HepG2 (cell line): ENCODE measurements around the gene GTF3A. TPM values are rescaled to one million over a fixed set of nuclear protein-coding genes. Genes with fewer than 3 reads are reported as not detected.
A peak's percentile ranks its signal among the peaks of the same experiment; 100 is the strongest.

Experiments used
- ATAC-seq: fragments of 200-7000 bp; cut with Tn5 transposase; 3 replicates; pipeline ENCODE4 v1.9.1; 2020; ENCODE audit warnings: mild to moderate bottlenecking, moderate library complexity
- BruUV-seq: library from RNA; stranded (reverse); fragments of 400-500 nt; replicated peaks from 2 replicates; lab custom pipeline; 2021; lab: Mats Ljungman, UMichigan
- CTCF ChIA-PET: fragments of 300-600 bp; formaldehyde crosslinking; extraction: SDS; loops from one replicate; lab custom pipeline; 2021; ENCODE audit warnings: low total read pairs, inconsistent platforms, low intra/inter-chr PET ratio; lab: Yijun Ruan, JAX
- POLR2A ChIA-PET: fragments of 350-600 bp; sonication (Branson Sonifier 250); formaldehyde crosslinking; loops from one replicate; lab custom pipeline; 2020; ENCODE audit warnings: antibody characterized with exemption, inconsistent platforms; lab: Yijun Ruan, JAX
- DNase-seq: peaks from one replicate; pipeline ENCODE4 v3.0.0-alpha.2; 2015; ENCODE audit warnings: low spot score
- FAIRE-seq: peaks from 3 replicates; lab custom pipeline; 2011; peaks lifted over from hg19 to GRCh38; lab: Jason Lieb, UNC
- H2AFZ ChIP-seq: one replicate; pipeline ENCODE4 v1.6.1; 2011; ENCODE audit warnings: low read length, inconsistent platforms
- H3K27ac ChIP-seq: fragments of 300-600 bp; 3 replicates; pipeline ENCODE4 v1.8.0; 2011; ENCODE audit warnings: mixed run types, mild to moderate bottlenecking, mixed read lengths, low read length, inconsistent platforms; ENCODE audit not compliant: insufficient read depth; ENCODE audit errors: extremely low read length
- H3K27me3 ChIP-seq, 2 experiments: fragments of 200-600 bp in 1 of 2; 2 replicates in 1 of 2; 3 replicates in 1 of 2; pipeline versions ENCODE4 v1.6.0 to v1.8.0; 2011; ENCODE audit warnings: low read length in 2 of 2, mild to moderate bottlenecking in 2 of 2, moderate library complexity in 2 of 2, inconsistent platforms in 1 of 2; ENCODE audit not compliant: insufficient read depth in 2 of 2, control insufficient read depth in 1 of 2
- H3K36me3 ChIP-seq, 2 experiments: fragments of 200-600 bp in 1 of 2; replicated peaks in 1 of 2; 2 replicates in 1 of 2; 3 replicates in 1 of 2; pipeline versions ENCODE4 v1.5.1 to v1.8.0; 2011; ENCODE audit warnings: low read length in 2 of 2, inconsistent platforms in 1 of 2; ENCODE audit not compliant: insufficient read depth in 2 of 2, control insufficient read depth in 1 of 2
- H3K4me1 ChIP-seq: 2 replicates; pipeline ENCODE4 v1.5.1; 2012; ENCODE audit warnings: low read length, inconsistent platforms; ENCODE audit not compliant: insufficient read depth
- H3K4me2 ChIP-seq: 2 replicates; pipeline ENCODE4 v1.6.0; 2011; ENCODE audit warnings: low read depth, low read length, inconsistent platforms
- H3K4me3 ChIP-seq, 3 experiments: fragments of 200-600 bp in 1 of 3; sonication (generic), shearing (Covaris generic) in 1 of 3; replicated peaks in 1 of 3; 2 replicates each; pipeline ENCODE4 v1.5.1; 2011 to 2016; ENCODE audit warnings: low read length in 3 of 3, inconsistent platforms in 2 of 3, low read depth in 2 of 3, mild to moderate bottlenecking in 2 of 3, control low read depth in 1 of 3, mixed read lengths in 1 of 3; ENCODE audit not compliant: insufficient read depth in 1 of 3
- H3K79me2 ChIP-seq: one replicate; pipeline ENCODE4 v1.6.1; 2011; ENCODE audit warnings: low read length, inconsistent platforms; ENCODE audit not compliant: insufficient read depth
- H3K9ac ChIP-seq: 2 replicates; pipeline ENCODE4 v1.6.0; 2011; ENCODE audit warnings: mild to moderate bottlenecking, low read depth, low read length, inconsistent platforms; ENCODE audit not compliant: insufficient read depth
- H3K9me3 ChIP-seq: 2 replicates; pipeline ENCODE4 v1.5.1; 2012; ENCODE audit warnings: mild to moderate bottlenecking, low read length
- H4K20me1 ChIP-seq: 2 replicates; pipeline ENCODE4 v1.6.0; 2011; ENCODE audit warnings: inconsistent platforms, mild to moderate bottlenecking, low read length, moderate library complexity; ENCODE audit not compliant: insufficient read depth
- ATF6 ChIP-seq: sonication (generic); formaldehyde crosslinking; conservative IDR thresholded peaks from 2 replicates; pipeline ENCODE4 v1.4.0; 2020; ENCODE audit warnings: missing genetic modification reagents
- ATF7-NPFF ChIP-seq: sonication (generic); formaldehyde crosslinking; IDR thresholded peaks from 2 replicates; pipeline ENCODE4 v1.8.1; 2023; ENCODE audit warnings: mild to moderate bottlenecking, low read depth, missing genetic modification reagents, moderate library complexity
- NFAT5 ChIP-seq: sonication (generic); formaldehyde crosslinking; IDR thresholded peaks from 2 replicates; pipeline ENCODE4 v1.4.0; 2020; ENCODE audit warnings: missing genetic modification reagents
- NFYB ChIP-seq: sonication (generic); formaldehyde crosslinking; IDR thresholded peaks from 2 replicates; pipeline ENCODE4 v1.4.0; 2020; ENCODE audit warnings: missing genetic modification reagents
- ZNF354B ChIP-seq: sonication (generic); formaldehyde crosslinking; IDR thresholded peaks from 2 replicates; pipeline ENCODE4 v1.8.0; 2022; ENCODE audit warnings: mild to moderate bottlenecking, missing genetic modification reagents
- ZNF646 ChIP-seq: sonication (generic); formaldehyde crosslinking; IDR thresholded peaks from 2 replicates; pipeline ENCODE4 v1.9.0; 2021; ENCODE audit warnings: mild to moderate bottlenecking, missing genetic modification reagents
- WGBS: methylation state at CpG from one replicate; pipeline ENCODE4 v1.1.6; 2017; ENCODE audit warnings: low lambda C conversion rate; 5-methylcytosine and 5-hydroxymethylcytosine counted together
- in situ Hi-C: cut with HindIII; loops from 2 replicates; pipeline ENCODE4 v1.10.0; 2017; ENCODE audit warnings: low pct_unique_long_range_greater_than_20kb; ENCODE audit not compliant: extremely low pct_ligation_motif_present
- intact Hi-C: fragments of 100-400 bp; cut with micrococcal nuclease; formaldehyde crosslinking; loops from one replicate; pipeline ENCODE4 v1.10.0; 2022; ENCODE audit not compliant: unreplicated experiment
- polyA plus RNA-seq, 8 experiments: library from polyadenylated mRNA; depleted of rRNA in 3 of 8; stranded (reverse) in 7 of 8; unstranded in 1 of 8; fragments of >200 nt; fragmentation: Illumina TruSeq in 4 of 8; extraction: Trizol in 4 of 8; gene quantifications; 2 replicates each; pipeline versions ENCODE4 v1.2.1 to v1.2.3, GENCODE V29; 2011 to 2016; ENCODE audit warnings: low read depth in 4 of 8, missing spikeins in 1 of 8, mixed read lengths in 1 of 8; ENCODE audit not compliant: insufficient read depth in 1 of 8
- total RNA-seq, 5 experiments: library from RNA; depleted of rRNA; stranded (reverse); fragments of >200 nt; fragmentation: Illumina TruSeq; extraction: Trizol; gene quantifications; 2 replicates each; pipeline ENCODE4 v1.2.3, GENCODE V29; 2016; ENCODE audit warnings: low read depth in 1 of 5
- TF ChIP-seq, protein P1 (sequence below): sonication (generic); formaldehyde crosslinking; IDR thresholded peaks from 2 replicates; pipeline ENCODE4 v1.4.0; 2020; ENCODE audit warnings: missing genetic modification reagents

GTF3A gene
- total and polyA plus RNA-seq, 2 of the 13 experiments (the other 11 are each of a cell fraction or from before 2014, with no cell fraction given): 42.1 to 176 TPM

GRCh38 chr13:27448308-27448707 lies 23.9 kb downstream of the GTF3A start:
- POLR2A ChIA-PET: interaction anchor here (1.1 to 1.3 kb wide), 2 partner anchors 44 to 52 kb away, joined by 3 read pairs; no protein-coding TSS in a partner anchor
- no peak overlapping the region for H3K9ac ChIP-seq
- intact Hi-C loops: no loop called here
- no peak for FAIRE-seq
- BruUV-seq: no TSS peak
- H3K9me3 ChIP-seq: no peaks in the 10 kb centered on the region
- H3K27me3 ChIP-seq: no peaks in the 10 kb centered on the region; a peak in 1 of 5 replicates
- WGBS: 95% methylated on average over 4 of the region's 4 CpGs
- peak overlapping the region; percentile 33; the same call in 1 of the 2 replicates for H3K4me2 ChIP-seq
- peaks cover 23% of the 10 kb centered on the region for H3K4me1 ChIP-seq
- no peak overlapping the region for H2AFZ ChIP-seq
- H3K27ac ChIP-seq: no peak overlapping the region
- in situ Hi-C loops: no loop called here
- no peaks in the 10 kb centered on the region for H4K20me1 ChIP-seq
- no peak overlapping the region for H3K4me3 ChIP-seq
- no peak for DNase-seq
- H3K79me2 ChIP-seq: peaks cover 22% of the 10 kb centered on the region
- H3K36me3 ChIP-seq: no peaks in the 10 kb centered on the region
- CTCF ChIA-PET: no interaction called here
- no peak for ATAC-seq
- TF ChIP-seq NFYB (CRISPR knock-in tag) (no peak), ATF6 (no peak), ATF7-NPFF (CRISPR knock-in tag) (no peak), NFAT5 (CRISPR knock-in tag) (no peak), ZNF354B (CRISPR knock-in tag) (no peak), ZNF646 (CRISPR knock-in tag) (no peak)
- TF ChIP-seq, protein P1, sequence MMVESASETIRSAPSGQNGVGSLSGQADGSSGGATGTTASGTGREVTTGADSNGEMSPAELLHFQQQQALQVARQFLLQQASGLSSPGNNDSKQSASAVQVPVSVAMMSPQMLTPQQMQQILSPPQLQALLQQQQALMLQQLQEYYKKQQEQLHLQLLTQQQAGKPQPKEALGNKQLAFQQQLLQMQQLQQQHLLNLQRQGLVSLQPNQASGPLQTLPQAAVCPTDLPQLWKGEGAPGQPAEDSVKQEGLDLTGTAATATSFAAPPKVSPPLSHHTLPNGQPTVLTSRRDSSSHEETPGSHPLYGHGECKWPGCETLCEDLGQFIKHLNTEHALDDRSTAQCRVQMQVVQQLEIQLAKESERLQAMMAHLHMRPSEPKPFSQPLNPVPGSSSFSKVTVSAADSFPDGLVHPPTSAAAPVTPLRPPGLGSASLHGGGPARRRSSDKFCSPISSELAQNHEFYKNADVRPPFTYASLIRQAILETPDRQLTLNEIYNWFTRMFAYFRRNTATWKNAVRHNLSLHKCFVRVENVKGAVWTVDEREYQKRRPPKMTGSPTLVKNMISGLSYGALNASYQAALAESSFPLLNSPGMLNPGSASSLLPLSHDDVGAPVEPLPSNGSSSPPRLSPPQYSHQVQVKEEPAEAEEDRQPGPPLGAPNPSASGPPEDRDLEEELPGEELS (CRISPR knock-in tag): no peak
